Activated T-cell treated with anti-CD3 and anti-CD28 coated beads, Interleukin-2, amount 50 U/mL, for 1 hour (primary cell): ENCODE measurements around the gene DNAH10.

Source experiments
- DNase-seq: peaks from one replicate; pipeline ENCODE4 v3.0.0-alpha.2; 2020

The DNAH10 gene

DNA sequence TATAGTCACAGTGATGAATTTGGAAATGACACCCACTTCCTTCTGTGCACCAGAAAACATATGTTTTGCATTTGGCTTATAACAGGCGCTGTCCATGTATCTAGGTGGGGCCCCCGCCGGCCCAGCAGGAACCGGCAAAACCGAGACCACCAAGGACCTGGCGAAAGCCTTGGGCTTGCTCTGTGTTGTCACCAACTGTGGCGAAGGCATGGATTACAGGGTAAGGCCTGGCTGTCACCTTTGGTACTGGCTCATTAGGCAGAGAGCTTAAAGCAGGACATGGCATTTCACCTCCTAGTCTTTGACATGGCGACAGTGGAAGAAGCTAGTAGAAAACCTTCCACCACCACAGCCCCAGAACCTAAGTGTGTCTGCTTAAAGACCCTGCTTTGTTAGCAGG, 85.8 kb downstream of the DNAH10 start:
- no peak for DNase-seq

- no peak for DNase-seq
Observed at GRCh38 chr12:123849517-123849916, 87.4 kb downstream of the DNAH10 start.

DNA sequence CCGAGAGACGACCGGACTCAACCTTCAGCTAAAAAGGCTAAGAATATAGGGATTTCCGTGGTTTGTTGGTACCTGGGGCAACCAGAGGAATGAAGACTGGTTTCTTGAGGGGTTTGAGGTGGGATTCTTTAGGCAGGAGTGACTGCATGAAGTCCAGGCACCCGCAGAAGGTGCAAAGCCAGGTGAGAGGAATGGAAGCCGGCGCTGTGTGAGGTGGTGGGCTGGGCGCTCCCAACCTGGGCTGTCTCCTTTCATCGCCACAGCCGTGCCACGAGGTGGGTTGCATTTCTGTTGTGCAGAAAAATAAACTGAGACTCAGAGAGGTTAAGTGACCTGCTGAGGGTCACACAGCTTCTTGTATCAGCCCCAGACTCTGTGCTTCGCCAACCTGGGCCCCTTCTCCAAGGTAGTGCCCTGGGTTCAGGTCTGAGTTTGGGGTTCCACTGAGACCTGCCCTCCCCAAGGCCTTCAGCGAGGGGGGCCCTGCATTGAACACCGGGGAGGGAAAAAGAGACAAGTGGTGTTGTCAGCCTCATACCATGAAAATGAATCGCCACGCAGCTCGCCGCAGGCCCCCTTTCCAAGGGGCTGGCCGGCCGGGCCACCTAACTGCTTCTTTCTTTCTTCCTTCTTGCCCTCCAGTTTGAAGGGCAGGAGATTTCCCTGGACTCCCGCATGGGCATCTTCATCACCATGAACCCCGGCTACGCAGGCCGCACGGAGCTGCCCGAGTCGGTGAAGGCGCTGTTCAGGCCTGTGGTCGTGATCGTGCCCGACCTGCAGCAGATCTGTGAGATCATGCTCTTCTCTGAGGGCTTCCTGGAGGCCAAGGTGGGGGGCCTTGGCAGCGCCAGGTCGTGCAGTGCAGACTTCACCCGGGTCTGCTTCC, 88.4 kb downstream of the DNAH10 start:
- no peak for DNase-seq

DNA sequence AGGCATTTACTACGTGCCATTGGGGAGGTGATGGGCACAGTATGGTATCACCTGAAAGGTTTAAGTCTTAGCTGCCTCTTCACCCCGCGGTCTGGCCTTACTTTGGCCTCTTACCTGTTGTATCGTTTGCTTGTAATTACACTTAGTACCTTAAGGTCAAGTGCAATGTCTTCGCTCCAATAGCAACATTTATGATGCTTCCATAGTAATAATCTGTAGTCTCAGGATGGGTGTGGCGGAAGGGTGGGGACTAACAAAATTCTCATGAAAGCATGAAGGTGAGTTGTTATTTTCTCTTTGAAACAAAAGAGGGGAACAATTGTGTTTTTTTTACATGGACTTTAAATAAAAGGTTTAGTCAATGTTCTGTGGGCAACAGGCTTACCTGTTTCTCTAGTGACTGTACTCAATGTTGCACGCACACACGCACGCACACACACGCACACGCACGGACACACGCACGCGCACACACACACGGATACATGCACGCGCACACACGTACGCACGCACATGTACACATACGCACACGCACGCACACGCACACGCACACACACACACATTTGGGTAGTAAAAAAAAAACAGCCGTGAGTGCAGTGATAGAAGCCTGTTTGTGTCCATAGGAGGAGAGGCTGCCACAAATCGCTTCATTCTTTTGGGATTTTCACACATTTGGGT, 91.4 kb downstream of the DNAH10 start:
- DNase-seq, result no peak

DNA sequence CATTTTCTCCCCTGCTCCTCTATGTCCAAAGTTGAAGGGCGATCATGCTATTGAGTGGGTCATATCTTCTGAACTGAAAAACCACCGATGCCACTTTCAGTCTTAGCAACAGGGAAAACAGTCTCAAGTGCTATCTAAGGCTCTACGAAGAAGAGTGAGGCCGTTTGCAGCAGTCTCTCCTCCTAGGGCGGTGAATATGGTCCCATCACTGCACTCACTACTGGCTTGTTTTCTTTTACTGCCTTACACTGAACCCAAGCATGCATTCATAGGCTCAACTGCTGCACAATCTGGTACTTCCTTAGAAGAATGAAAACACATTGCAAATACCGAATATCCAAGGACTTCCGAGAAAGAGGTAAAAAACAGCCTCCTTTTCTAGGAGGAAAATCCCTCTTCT, 92.1 kb downstream of the DNAH10 start:
- no peak for DNase-seq

DNA sequence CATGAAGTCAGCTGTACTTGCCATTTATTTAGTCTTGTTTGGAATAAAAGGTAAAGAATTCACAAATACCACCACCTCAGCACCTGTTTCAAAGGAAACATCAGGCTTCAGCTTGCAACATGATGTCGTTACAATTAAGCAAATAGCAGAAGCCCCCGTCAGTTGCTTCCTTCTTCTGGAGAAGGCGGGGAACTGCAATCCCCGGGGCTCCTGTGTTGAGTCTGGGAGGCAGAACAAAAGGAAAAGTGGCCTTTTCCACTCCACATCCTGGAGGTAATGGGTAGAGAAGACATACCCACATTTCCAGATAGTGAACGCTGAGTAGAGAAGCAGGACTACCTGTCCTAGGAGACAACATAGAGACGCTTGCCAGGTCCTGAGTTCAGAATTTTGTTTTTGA, 92.8 kb downstream of the DNAH10 start:
- DNase-seq, result no peak

DNA sequence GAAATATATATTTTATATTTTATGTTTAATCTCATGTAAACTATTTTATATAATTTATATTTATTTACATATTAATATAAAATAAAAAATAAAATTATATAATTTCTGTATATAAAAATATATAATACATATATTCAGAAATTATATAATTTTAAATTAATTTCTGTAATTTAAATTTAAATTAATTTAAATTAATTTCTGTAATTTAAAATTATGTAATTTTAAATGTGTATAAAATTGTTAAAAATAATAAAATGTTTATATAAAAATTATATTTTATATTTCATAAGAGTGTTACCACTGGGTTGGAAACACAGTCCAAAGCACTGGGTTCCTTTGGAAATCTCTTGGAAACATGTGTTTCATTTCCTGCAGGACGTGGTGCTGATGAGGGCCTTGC, 94.6 kb downstream of the DNAH10 start:
- no peak for DNase-seq

DNA sequence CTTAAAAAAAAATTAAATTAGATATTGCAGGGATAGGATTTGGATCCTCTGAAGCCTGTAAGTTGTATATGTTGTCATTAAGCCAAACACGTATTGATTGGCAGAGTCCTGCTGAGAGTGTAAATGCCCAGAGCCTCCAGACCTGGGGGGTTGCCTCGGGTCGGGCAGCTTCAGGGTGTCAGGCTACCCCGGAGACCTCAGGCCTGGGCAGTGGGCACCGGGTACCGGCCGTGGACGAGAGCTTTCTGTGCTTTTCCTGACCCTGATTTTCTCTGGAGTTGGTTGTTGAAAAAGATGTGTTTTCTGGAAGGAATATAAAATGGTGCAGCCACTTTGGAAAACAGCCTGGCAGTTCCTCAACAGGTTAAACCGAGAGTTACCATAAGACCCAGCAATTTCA, 96.1 kb downstream of the DNAH10 start:
- no peak for DNase-seq

- DNase-seq, result no peak
Observed at GRCh38 chr12:123859035-123859434, 96.9 kb downstream of the DNAH10 start.

DNA sequence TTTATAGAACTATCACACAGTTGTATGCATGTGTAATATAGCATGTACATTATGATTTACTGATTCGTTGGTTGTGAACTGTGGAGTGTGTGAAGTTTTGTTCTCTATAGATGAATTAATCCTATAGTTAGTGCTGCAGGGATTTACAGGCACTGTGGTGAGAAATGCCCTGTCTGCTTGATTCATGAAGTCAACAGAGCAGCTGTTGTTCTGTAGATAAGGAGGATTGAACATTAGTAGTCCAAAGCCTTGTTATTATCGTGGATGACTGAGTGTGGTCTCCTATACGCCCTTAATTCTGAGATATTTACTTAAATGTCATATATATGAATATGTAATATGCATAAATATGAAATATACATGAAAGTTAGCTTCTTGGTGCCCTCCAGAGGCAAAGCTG, 98.3 kb downstream of the DNAH10 start:
- DNase-seq, result no peak

DNA sequence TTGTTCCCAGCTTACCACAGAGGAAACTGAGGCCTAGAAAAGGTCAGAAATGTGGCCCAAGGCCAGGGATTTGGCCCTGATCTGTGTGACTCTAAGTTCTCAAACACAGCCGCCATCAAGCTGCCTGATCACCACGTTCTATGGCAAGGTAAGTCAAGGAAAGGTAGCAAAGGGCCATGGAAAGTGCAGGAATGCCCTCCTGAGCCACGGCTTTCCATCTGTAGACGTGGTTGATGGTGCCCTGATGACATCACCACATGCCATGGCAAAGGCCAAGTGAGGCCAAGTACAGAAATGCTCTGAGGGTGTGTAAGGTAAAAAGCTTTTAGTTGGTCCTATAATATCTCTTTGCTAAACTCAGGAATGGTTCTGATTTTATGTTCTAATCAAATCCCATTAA, 99.3 kb downstream of the DNAH10 start:
- no peak for DNase-seq

DNA sequence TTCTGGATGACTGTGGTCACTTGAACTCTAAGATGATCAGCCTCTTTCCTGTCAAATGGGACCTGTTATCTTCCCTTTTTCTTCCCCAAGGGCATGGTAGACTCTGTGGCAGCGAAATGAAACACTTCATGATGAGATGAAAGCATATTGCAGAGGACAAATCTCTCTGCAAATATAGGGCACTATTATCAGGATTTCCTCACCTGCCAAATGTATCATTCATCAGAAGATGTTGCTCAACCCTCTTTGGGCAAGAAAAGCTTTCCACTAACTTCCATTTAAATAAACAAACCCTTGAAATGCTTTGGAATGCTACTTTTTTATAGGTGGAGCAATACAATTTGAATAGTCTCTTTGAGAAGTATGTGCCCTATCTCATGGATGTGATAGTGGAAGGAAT, 105.0 kb downstream of the DNAH10 start:
- DNase-seq, result no peak

DNA sequence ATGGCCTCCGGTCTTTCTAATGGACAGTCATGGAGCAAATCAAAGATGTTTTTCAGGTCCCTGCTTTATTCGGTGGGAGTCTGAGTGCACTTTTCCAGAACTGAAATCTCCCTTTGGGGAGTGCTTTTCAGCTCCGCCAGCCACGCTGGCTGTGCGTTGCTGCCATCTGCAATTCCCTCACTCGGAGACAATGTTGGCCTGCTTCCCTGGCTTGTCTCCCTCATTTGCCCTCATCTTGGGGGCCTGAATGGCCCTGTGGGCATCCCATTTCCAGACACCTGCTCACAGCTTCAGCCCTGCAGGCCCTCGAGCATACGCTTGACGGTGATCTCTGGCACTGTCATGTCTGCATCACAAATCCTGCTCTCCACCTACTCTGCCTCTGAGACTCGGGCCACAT, 106.7 kb downstream of the DNAH10 start:
- no peak for DNase-seq

DNA sequence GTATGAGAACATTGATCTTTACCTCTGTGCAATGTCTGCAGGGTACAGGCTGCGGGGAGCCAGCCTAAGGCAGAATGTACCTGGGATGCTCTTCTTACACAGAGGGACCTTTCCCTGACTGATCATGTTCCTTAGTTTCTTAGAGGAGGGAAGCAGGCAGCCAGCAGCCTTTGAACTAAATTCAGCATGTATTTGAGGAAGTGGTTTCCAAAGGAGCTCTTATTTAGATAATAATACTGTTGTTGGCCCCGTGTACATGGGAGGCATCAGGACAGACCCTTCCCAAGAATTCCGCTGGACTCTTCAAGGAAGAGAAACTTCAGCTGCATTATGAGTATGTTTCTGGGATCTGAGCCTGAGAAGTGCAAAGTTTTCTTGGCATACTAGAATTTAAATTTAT, 111.7 kb downstream of the DNAH10 start:
- DNase-seq, result no peak

- no peak for DNase-seq
Observed at GRCh38 chr12:123877968-123878367, 115.9 kb downstream of the DNAH10 start.

DNA sequence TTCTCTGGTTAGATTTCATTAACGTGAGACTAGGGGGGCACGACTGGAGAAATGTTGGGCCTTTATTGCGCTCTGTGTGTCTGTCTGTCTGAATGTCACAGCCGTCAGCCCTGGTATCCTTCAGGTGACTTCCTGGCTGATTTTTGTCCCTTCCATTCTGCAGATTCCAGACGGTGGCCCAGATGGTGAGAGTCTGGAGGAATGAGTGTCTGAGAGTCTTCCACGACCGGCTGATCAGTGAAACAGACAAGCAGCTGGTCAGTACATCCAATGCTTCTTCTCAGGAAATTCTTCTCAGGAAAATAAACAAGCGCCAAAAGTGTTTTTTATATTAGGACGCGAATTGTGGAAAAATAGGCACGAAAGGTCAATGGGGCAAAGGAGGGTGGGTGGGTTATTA, 117.0 kb downstream of the DNAH10 start:
- DNase-seq, result no peak

- DNase-seq, result no peak
Observed at GRCh38 chr12:123879691-123880090, 117.6 kb downstream of the DNAH10 start.

DNA sequence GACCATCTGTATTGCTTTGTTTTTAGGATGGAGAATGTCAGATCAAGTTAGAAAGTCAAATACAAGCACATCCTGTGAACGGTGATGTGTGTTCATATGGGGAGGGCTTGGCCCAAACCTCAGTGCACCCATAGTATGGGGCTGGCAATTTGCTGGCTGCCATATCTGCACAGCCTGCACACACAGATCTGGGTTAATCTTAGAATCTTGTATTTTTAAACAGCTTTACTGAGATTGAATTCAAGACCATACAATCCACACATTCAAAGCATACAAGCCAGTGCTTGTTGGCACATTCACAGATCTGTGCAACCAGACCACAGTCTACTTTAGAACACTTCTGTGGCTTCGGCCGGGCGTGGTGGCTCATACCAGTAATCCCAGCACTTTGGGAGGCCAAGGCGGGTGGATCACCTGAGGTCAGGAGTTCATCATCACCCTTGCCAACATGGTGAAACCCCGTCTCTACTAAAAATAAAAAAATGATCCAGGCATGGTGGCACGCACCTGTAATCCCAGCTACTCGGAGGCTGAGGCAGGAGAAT, 120.1 kb downstream of the DNAH10 start:
- no peak for DNase-seq

GRCh38 chr12:123886258-123886657, 124.2 kb downstream of the DNAH10 start:
- DNase-seq, result no peak

DNA sequence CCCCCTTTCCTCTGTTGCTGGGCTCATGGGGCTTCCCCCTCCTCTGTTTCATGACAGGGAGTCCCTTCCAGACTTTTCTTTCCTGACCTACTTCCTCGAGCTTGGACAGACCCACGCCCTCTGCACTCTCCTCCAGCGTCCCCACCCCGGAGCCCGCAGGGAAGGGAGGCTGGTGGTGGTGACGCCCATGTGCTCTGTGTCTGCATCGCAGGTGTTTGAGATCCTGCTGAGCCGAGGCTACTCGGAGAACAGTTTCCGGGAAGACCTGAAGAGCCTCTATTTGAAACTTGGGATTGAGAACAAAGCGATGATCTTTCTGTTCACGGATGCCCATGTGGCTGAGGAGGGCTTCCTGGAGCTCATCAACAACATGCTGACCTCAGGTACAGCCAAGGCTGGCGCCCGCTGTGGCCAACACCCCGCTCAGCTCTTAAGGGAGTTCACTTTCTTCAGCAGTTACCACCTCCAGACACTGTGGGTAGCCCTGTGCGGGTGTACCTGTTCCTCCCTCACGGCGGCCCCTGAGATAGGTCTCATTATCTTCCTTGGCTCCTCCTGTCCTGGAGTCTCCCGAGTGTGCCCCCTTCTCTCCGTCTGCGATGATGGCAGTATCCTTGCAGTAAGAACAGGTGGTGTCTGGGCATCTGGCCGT, 125.0 kb downstream of the DNAH10 start:
- no peak for DNase-seq

GRCh38 chr12:123888989-123889388, 126.9 kb downstream of the DNAH10 start:
- no peak for DNase-seq

GRCh38 chr12:123889848-123890535, 127.9 kb downstream of the DNAH10 start:
- no peak for DNase-seq

DNA sequence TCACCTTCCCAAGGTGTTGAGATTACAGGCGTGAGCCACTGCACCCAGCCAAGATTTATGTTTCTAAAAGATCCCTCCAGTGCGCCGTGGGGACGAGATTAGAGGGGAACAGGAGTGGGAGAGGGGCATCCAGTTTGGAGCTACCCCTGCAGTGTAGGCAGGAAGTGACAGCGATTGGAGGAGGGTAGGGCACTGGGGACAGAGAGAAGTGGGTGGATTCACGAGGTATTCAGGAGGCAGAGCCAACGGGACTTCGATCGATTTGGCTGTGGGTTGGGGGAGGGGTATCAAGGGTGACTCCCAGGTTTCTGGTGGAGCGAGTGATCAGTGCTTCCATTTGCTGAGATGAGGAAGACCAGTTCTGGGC, 128.4 kb downstream of the DNAH10 start:
- DNase-seq, result no peak
